Skeletal muscle satellite cell (primary cell): Measurements from ENCODE around the gene ZNF792. TPM values are rescaled to one million over a fixed set of nuclear protein-coding genes. Genes with fewer than 3 reads are reported as not detected.
"Not testable (repeated sequence)": the region's sequence is repeated elsewhere in the genome, so short reads cannot be mapped to it uniquely, and the experiment has no call there.

Source experiments
- H3K27me3 ChIP-seq: 2 replicates; pipeline ENCODE4 v1.7.0; 2013; ENCODE audit warnings: low read length; ENCODE audit not compliant: control insufficient read depth, insufficient read depth
- H3K36me3 ChIP-seq: 2 replicates; pipeline ENCODE4 v1.7.0; 2013; ENCODE audit warnings: mild to moderate bottlenecking, control low read depth, low read length; ENCODE audit not compliant: insufficient read depth
- H3K4me1 ChIP-seq: 2 replicates; pipeline ENCODE4 v1.7.0; 2013; ENCODE audit warnings: low read length; ENCODE audit not compliant: control insufficient read depth, insufficient read depth
- H3K4me2 ChIP-seq: 2 replicates; pipeline ENCODE4 v1.7.0; 2013; ENCODE audit warnings: mild to moderate bottlenecking, low read length
- H3K4me3 ChIP-seq: 2 replicates; pipeline ENCODE4 v1.7.0; 2013; ENCODE audit warnings: low read length
- H3K9ac ChIP-seq: 2 replicates; pipeline ENCODE4 v1.7.0; 2013; ENCODE audit warnings: mild to moderate bottlenecking, low read depth, low read length, moderate library complexity
- H3K9me3 ChIP-seq: replicated peaks from 2 replicates; pipeline ENCODE4 v1.7.0; 2013; ENCODE audit warnings: mild to moderate bottlenecking, control low read depth, low read length
- total RNA-seq: library from RNA; depleted of rRNA; stranded (reverse); fragments of >200 nt; gene quantifications from 2 replicates; pipeline ENCODE4 v1.2.3, GENCODE V29; 2012; rRNA removed

ZNF792 gene
- total RNA-seq, result 3.0 and 3.1 TPM in 2 replicates

- H3K9me3 ChIP-seq, result peaks cover 8% of the 10 kb centered on the region
- no peaks in the 10 kb centered on the region for H3K27me3 ChIP-seq
- peaks cover 12% of the 10 kb centered on the region for H3K36me3 ChIP-seq
- H3K4me2 ChIP-seq, result peak within 1 kb of the TSS; percentile 92
- H3K9ac ChIP-seq, result peak within 1 kb of the TSS; percentile 75
- peaks cover 9% of the 10 kb centered on the region for H3K4me1 ChIP-seq
- H3K4me3 ChIP-seq, result peak within 1 kb of the TSS; percentile 95
These were observed at the start of gene ZNF792 for GRCh38 chr19:34963573-34964406. ZNF792 (minus strand) TSS chr19:34964229; CDS start chr19:34963662, 567 bp downstream.

DNA sequence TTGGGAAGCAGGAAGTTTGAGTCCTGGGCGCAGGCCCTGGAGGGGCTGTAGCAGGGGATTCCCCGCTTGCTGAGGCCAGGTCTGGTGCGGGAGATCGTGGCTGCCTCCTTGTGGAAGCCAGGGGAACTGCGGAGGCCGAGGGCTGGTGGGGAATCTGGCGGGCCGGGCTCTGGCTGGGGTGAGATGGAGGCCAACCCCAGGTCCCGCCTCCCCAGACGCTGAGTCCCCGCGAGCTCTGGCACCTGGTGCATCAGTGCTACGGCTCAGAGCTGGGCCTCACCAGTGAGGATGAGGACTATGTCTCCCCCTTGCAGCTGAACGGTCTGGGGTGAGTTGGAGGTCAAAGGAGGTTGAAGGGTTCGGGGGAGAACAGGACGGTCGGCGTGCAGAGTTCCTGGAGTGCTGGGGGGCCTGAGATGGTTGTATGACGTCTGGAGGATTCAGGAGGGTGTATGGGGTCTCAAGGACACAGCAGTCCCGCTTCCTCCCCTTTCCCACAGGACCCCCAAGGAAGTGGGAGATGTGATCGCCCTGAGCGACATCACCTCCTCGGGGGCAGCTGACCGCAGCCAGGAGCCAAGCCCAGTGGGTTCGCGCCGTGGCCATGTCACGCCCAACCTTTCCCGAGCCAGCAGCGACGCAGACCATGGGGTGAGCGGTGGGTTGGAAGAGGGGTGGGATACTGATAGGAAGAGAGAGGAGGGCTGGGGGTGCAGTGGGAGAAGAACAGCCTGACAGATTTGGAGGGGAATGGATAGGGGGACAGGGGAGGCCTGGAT, 49.2 kb upstream of the ZNF792 start:
- no peaks in the 10 kb centered on the region for H3K4me1 ChIP-seq
- no peak overlapping the region for H3K4me3 ChIP-seq
- no peaks in the 10 kb centered on the region for H3K27me3 ChIP-seq
- peaks cover 61% of the 10 kb centered on the region for H3K36me3 ChIP-seq
- H3K9me3 ChIP-seq, result no peaks in the 10 kb centered on the region
- no peak overlapping the region for H3K4me2 ChIP-seq
- no peak overlapping the region for H3K9ac ChIP-seq

GRCh38 chr19:35011737-35012682, 48.0 kb upstream of the ZNF792 start:
- Histone ChIP-seq H3K4me3 (no peak overlapping the region), H3K36me3 (peaks cover 57% of the 10 kb centered on the region), H3K9ac (no peak overlapping the region), H3K27me3 (no peaks in the 10 kb centered on the region), H3K9me3 (no peaks in the 10 kb centered on the region), H3K4me2 (no peak overlapping the region), H3K4me1 (no peaks in the 10 kb centered on the region)

DNA sequence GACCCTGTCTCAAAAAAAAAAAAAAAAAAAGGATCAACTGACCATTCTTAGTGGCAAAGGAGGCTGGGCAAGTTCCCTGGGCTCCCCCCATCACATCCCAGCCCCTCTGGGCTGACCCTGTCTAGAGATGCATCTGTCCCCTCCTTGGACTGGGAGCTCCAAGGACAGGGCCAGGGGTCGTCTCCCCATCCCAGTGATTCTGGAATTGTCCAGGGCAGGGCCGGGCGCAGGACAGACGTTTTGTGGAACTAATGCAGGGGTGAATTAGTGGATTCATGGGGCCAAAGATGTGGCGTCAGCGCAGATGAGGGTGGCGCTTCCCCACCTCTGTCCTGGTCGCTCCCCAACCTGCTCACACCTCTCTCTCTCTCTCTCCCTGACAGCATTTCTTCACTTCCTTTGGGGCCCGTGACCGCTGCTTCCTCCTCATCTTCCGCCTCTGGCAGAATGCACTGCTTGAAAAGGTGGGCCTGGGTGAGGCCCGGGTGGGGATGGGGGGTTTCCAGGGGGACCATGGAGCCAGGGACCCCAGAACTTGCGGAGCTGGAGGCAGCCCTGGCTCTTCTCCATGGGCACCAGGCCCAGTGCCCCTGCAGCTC, 47.2 kb upstream of the ZNF792 start:
- Histone ChIP-seq H3K4me1 (peaks cover 4% of the 10 kb centered on the region), H3K9me3 (no peaks in the 10 kb centered on the region), H3K27me3 (no peaks in the 10 kb centered on the region), H3K4me2 (no peak overlapping the region), H3K4me3 (no peak overlapping the region), H3K9ac (no peak overlapping the region), H3K36me3 (peaks cover 63% of the 10 kb centered on the region)

DNA sequence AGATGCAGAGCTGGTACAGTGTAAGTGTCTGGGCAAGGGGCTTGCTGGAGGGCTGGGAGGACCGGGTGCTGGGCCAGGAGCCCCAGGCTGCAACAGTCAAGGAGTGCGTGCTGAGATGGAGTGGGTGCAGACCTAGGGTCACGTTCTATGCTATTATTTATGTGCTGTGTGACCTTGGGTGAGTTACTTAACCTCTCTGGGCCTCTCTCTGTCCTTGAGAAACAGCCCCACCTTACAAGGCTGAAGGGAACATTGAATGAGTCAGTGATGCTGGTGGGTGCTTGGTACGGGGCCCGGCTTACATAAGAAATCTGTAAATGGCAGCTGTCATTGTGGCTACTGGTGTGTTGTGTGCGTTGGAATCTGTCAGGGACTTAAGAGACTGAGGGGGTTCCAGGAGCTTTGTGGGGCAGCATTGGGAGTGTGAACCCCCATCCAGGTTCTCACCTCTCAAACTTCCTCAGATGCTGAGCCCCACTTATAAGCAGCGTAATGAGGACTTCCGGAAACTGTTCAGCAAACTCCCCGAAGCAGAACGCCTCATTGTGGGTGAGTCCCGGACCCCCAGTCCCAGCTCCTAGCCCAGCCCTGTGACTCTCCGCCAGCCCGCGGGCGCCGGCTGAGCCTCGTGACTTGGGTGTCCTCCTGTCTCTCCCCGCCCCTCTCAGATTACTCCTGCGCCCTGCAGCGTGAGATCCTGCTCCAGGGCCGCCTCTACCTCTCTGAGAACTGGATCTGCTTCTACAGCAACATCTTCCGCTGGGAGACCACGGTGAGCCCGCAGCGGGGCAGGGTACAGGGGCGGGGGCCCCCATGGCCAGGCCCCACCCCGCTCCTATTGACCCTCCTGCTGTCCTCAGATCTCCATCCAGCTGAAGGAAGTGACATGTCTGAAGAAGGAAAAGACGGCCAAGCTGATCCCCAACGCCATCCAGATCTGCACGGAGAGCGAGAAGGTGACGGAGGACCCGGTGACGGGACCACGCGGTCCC, 45.7 kb upstream of the ZNF792 start:
- H3K9me3 ChIP-seq, result no peaks in the 10 kb centered on the region
- no peaks in the 10 kb centered on the region for H3K27me3 ChIP-seq
- H3K9ac ChIP-seq, result no peak overlapping the region
- H3K36me3 ChIP-seq, result peaks cover 56% of the 10 kb centered on the region
- no peak overlapping the region for H3K4me3 ChIP-seq
- H3K4me2 ChIP-seq, result no peak overlapping the region
- peaks cover 12% of the 10 kb centered on the region for H3K4me1 ChIP-seq

DNA sequence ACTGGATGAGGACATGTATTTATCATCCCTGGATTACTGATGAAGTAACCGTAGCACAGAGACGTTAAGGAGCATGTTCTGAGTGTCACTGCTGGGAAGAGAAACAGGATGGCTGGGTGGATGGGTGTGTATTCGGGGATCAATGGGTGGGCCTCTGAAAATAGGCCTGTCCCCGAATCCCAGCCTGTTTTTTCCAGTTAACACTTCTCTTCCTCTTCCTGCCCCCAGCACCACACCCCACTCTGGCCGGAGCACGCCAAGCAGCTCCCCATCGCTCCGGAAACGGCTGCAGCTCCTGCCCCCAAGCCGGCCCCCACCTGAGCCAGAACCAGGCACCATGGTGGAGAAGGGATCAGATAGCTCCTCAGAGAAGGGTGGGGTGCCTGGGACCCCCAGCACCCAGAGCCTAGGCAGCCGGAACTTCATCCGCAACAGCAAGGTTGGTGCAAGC, 44.9 kb upstream of the ZNF792 start:
- peaks cover 49% of the 10 kb centered on the region for H3K36me3 ChIP-seq
- no peak overlapping the region for H3K4me2 ChIP-seq
- H3K27me3 ChIP-seq, result no peaks in the 10 kb centered on the region
- no peak overlapping the region for H3K9ac ChIP-seq
- H3K9me3 ChIP-seq, result no peaks in the 10 kb centered on the region
- H3K4me1 ChIP-seq, result peaks cover 12% of the 10 kb centered on the region
- no peak overlapping the region for H3K4me3 ChIP-seq

- not testable (repeated sequence) for H3K27me3 ChIP-seq, H3K9me3 ChIP-seq, H3K4me2 ChIP-seq, H3K4me3 ChIP-seq, H3K9ac ChIP-seq
- Histone ChIP-seq H3K36me3 (peaks cover 46% of the 10 kb centered on the region), H3K4me1 (peaks cover 19% of the 10 kb centered on the region)
These were observed 43.4 kb upstream of the ZNF792 start for GRCh38 chr19:35007427-35007826.

DNA sequence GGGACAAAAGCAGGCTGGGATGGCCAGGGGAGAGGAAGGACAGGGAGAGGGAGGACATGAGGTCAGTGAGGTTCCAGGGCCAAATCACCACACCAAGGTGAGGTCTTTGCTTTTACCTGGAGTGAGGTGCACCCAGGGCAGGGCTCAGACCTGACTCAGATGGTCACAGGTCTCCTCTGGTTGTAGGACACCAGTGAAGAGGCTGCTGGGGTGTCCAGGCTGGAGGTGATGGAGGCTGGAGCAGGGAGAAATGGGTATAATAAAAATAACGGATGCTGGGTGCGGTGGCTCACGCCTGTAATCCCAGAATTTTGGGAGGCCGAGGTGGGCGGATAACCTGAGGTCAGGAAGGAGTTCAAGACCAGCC, 43.0 kb upstream of the ZNF792 start:
- Histone ChIP-seq H3K36me3 (peaks cover 41% of the 10 kb centered on the region), H3K27me3 (no peaks in the 10 kb centered on the region), H3K4me1 (peaks cover 19% of the 10 kb centered on the region), H3K4me2 (no peak overlapping the region), H3K4me3 (no peak overlapping the region), H3K9me3 (no peaks in the 10 kb centered on the region), H3K9ac (no peak overlapping the region)

DNA sequence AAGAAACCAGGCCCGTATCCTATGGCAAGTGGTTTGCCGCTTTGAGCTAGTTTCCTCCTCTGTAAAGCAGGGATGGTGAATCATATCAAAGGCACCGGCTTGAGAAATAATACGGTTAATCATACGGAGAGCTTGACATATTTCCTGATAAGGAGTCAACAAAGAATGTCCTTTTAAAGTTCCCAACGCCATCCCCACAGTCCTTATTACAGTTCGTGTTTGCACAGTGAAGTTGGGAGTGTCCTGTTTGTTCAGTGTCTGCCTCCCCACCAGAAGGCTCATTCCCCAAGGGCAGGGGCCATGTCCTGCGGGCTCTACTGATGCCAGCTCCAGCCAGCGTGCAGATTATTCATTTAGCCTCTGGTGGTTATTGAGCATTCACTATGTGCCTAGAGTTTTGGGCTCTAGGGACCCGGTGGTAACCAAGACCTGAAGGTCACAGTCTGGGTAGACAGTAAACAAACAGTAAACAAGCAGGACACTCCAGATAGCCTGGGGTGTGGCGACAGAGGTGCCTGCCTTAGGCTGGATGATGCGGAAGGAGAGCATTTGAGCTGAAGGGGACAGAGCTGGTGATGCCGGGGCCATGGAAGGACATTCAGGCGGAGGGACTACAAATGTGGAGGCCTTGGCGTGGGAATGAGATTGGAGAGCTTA, 42.4 kb upstream of the ZNF792 start:
- H3K4me1 ChIP-seq, result peaks cover 19% of the 10 kb centered on the region
- peaks cover 38% of the 10 kb centered on the region for H3K36me3 ChIP-seq
- H3K27me3 ChIP-seq, result no peaks in the 10 kb centered on the region
- no peak overlapping the region for H3K4me3 ChIP-seq
- no peaks in the 10 kb centered on the region for H3K9me3 ChIP-seq
- H3K4me2 ChIP-seq, result peak overlapping the region; percentile 39
- no peak overlapping the region for H3K9ac ChIP-seq

DNA sequence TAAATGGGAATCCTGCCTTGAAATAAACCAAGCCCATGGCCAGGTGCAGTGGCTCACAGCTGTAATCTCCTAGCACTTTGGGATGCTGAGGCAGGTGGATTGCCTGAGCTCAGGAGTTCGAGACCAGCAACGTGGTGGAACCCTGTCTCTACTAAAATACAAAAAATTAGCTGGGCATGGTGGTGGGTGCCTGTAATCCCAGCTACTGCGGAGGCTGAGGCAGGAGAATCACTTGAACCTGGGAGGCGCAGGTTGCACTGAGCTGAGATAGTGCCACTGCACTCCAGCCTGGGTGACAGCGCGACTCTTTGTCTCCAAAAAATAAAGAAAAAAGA, 41.9 kb upstream of the ZNF792 start:
- H3K4me3 ChIP-seq, H3K9me3 ChIP-seq, H3K9ac ChIP-seq, H3K27me3 ChIP-seq: not testable (repeated sequence)
- Histone ChIP-seq H3K4me2 (peak overlapping the region; percentile 39), H3K36me3 (peaks cover 38% of the 10 kb centered on the region), H3K4me1 (peaks cover 19% of the 10 kb centered on the region)
